Mucosa of stomach (tissue), 1 donor: Measurements from ENCODE around the gene CYLD.

ENCODE experiments used
- H3K27me3 ChIP-seq: one replicate; pipeline ENCODE4 v1.7.0; 2013; ENCODE audit warnings: mild to moderate bottlenecking, low read length; ENCODE audit not compliant: control insufficient read depth, insufficient read depth
- H3K36me3 ChIP-seq: one replicate; pipeline ENCODE4 v1.7.0; 2013; ENCODE audit warnings: low read length; ENCODE audit not compliant: control insufficient read depth, insufficient read depth
- H3K4me1 ChIP-seq: one replicate; pipeline ENCODE4 v1.7.0; 2013; ENCODE audit warnings: mild to moderate bottlenecking, low read length; ENCODE audit not compliant: control insufficient read depth, insufficient read depth
- H3K4me3 ChIP-seq: one replicate; pipeline ENCODE4 v1.7.0; 2013; ENCODE audit warnings: low read length
- H3K9ac ChIP-seq: one replicate; pipeline ENCODE4 v1.7.0; 2013; ENCODE audit warnings: mild to moderate bottlenecking, low read length, moderate library complexity
- H3K9me3 ChIP-seq: one replicate; pipeline ENCODE4 v1.7.0; 2013; ENCODE audit warnings: mild to moderate bottlenecking, low read length, moderate library complexity; ENCODE audit not compliant: control insufficient read depth
- donor health status: Pancreatic carcinoma.

Gene CYLD

DNA sequence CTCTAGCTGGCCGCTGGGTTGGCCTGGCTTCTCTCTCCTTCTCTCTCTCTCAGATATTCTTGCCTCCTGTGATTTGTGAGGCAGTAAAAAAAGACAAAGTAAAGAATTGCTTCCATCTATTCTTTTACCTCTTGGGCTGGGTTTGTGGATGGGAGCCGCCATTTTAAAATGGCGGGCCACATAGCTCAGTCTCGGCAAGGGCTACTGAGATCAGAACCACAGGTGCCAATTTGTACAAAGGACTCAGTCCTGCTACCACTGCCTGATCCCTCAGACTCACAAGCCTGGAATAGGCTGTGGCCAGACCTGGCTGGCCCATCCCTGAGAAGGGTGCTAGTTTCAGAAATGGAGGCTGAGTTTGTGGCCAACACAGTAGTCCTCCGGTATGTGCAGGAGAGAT, 24.4 kb upstream of the CYLD start:
- Histone ChIP-seq H3K4me3 (no peak overlapping the region), H3K9me3 (no peaks in the 10 kb centered on the region), H3K9ac (no peak overlapping the region), H3K27me3 (no peaks in the 10 kb centered on the region), H3K4me1 (peaks cover 19% of the 10 kb centered on the region), H3K36me3 (no peaks in the 10 kb centered on the region)

DNA sequence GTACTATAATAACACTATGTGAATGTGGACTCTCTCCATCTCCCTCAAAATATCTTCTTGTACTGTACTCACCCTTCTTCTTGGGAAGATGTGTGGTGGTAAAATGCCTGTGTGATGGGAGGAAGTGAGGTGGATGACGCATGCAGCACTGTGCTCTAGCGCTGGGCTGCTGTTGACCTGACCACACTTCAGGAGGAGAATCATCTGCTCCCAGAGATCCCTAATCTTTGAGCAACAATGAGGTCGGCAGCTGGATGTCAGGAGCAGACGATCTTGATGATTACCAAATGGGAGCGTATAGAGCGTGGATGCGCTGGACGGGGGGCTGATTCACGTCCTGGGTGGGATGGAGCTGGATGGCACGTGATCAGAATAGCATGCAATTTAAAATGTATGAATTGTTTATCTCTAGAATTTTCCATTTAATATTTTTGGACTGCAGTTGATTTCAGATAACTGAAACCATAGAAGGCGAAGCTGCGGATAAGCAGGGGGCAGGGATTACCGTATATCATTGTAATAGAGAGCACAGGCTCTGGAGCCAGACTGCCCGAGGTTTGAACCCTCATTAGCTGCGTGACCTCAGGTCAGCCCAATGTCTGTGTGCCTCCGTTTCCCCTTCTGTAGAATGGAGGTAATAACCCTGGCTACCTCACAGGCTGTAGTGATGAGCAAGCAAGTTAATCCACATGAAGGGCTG, 23.7 kb upstream of the CYLD start:
- Histone ChIP-seq H3K36me3 (no peaks in the 10 kb centered on the region), H3K4me3 (no peak overlapping the region), H3K9me3 (no peaks in the 10 kb centered on the region), H3K9ac (no peak overlapping the region), H3K27me3 (no peaks in the 10 kb centered on the region), H3K4me1 (peaks cover 19% of the 10 kb centered on the region)

DNA sequence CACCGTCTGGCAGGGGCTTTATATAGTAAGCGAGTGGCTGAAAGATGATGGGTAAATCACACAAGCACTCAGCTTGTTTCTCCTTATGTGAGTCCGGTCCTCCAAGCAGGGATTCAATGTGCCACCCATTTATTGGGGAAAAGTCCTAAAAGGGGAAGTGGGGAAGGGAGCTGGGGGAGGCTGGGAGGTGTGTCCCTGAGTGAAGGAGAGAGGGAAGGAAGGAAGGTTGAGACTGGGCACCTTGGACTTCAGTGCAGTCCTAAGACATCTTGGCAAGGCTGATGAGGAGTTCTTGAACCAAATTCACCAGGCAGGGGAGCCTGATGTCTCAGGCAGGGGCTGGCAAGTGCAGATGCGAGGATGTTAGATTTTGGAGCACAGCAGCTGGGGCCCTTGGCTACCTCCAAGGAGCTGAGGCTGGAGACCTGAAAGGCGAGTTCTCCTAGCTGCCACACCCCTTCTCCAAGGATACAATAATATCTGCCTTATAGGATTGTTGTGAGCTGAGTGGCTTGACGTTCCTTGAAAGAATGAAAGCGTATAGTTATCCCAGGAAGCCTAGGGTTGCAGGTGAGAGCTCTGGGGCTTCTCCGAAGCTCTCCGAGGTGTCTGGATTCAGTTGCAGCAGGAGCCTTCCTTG, 23.0 kb upstream of the CYLD start:
- Histone ChIP-seq H3K4me3 (no peak overlapping the region), H3K36me3 (no peaks in the 10 kb centered on the region), H3K27me3 (no peaks in the 10 kb centered on the region), H3K9ac (peak overlapping the region; percentile 28), H3K4me1 (peaks cover 19% of the 10 kb centered on the region), H3K9me3 (no peaks in the 10 kb centered on the region)

DNA sequence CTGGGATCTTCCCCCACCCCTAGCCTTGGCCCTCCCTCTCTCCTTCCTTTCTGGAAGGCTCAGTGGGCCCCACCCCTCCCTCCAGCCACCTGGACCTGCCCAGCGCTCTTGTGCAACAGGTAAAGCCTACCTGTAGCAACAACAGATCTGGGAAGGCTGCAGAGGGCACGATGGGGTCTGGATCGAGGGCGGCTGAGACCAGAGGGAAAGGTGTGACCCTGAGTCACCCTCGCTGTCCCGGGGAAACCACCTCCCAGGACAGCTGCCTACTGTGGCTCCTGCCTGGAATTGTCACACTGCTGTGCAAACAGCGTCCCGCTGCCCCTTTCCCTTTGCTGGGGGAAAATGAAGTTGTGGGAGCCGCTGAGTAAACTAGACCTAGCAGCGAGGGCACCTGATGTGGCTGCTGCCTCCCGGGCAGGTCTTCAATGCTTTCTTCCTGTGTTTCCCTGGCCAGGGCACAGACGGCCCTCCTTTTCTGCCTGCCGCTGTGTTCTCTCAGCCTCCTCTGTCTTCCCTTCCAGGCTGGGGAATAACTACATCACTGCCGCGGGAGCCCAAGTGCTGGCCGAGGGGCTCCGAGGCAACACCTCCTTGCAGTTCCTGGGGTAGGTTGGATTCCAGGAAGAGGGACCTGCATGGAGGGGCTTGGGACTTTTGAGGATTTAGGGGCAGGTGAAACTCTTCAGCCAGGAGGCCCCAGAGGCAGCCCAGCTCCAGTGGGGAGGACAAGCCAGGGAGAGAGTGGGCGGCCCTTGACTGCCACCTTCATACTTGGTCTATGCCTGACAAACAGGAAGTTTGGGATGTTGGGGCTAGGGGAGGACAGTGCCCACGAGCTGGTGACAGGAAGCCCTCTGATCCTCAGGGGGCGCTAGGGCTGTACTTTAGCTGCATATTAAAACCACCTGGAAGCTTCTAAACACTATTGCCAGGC, 22.2 kb upstream of the CYLD start:
- Histone ChIP-seq H3K9ac (peak overlapping the region; percentile 28), H3K4me3 (no peak overlapping the region), H3K27me3 (no peaks in the 10 kb centered on the region), H3K9me3 (no peaks in the 10 kb centered on the region), H3K4me1 (peaks cover 19% of the 10 kb centered on the region), H3K36me3 (no peaks in the 10 kb centered on the region)

DNA sequence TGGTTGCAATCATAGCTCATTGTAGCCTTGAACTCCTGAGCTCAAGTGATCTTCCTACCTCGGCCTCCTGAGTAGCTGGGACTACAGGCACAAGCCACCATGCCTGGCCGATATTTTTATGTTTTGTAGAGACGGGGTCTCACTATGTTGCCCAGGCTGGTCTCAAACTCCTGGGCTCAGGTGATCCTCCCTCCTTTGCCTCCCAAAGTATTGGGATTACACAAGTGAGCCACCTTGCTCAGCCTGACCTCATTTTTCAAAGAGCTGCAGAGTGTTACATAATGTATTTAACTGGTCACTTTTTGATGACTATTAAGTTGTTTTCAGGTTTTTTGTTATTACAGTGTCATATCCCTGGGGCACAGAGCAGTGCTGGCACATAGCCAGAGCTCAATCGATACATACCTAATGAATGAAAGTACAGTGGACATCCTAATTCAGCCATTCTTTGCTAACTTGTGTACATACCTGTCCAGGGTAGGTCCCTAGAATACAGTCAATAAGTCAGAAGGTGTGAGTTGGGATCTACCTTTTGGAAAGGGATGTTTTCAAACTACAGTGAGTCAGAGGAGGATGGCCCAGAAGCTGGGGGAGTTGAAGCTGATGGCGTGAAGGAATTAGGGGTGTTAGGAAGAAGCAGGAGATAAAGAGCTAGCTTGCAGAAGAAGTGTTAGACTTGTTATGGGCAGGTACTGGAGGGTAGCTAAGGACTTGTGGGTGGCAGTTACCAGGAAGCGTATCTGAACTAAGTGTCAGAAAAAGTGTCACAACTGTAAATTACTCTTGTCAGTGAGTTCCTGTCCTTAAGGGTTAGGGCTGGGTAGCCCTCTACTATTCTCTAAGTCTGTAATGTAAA, 20.1 kb upstream of the CYLD start:
- Histone ChIP-seq H3K9ac (no peak overlapping the region), H3K9me3 (no peaks in the 10 kb centered on the region), H3K4me1 (peaks cover 19% of the 10 kb centered on the region), H3K36me3 (no peaks in the 10 kb centered on the region), H3K4me3 (no peak overlapping the region), H3K27me3 (no peaks in the 10 kb centered on the region)

DNA sequence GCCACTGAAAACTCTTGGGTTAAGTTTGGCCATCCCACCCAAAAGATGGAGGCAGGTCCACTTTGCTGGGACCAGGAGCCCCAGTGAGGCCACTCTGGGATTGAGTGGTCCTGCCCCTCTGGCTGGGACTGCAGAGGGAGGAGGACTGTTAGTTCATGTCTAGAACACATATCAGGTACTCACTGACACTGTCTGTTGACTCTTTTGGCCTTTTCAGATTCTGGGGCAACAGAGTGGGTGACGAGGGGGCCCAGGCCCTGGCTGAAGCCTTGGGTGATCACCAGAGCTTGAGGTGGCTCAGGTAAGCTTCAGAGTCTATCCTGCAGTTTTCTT, 19.5 kb upstream of the CYLD start:
- Histone ChIP-seq H3K27me3 (no peaks in the 10 kb centered on the region), H3K9me3 (no peaks in the 10 kb centered on the region), H3K9ac (no peak overlapping the region), H3K4me3 (no peak overlapping the region), H3K36me3 (no peaks in the 10 kb centered on the region), H3K4me1 (peaks cover 19% of the 10 kb centered on the region)

DNA sequence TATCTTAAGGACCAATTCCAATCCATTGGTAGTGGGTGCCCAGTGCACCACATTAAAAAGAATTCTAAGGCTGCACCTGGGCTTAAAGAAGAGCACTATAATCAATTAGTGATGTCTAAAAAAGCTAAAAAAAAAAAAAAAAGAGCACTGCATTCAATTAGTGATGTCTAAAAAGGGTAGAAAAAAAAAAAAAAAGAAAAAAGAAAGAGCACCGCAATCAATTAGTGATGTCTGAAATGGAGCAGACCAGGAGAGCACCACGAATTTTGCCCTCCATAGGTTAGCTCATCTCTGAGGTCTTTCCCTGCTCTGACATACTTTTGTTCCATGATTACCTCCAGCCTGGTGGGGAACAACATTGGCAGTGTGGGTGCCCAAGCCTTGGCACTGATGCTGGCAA, 18.9 kb upstream of the CYLD start:
- H3K4me3 ChIP-seq, result no peak overlapping the region
- peaks cover 19% of the 10 kb centered on the region for H3K4me1 ChIP-seq
- H3K36me3 ChIP-seq, result no peaks in the 10 kb centered on the region
- H3K27me3 ChIP-seq, result no peaks in the 10 kb centered on the region
- no peaks in the 10 kb centered on the region for H3K9me3 ChIP-seq
- no peak overlapping the region for H3K9ac ChIP-seq

DNA sequence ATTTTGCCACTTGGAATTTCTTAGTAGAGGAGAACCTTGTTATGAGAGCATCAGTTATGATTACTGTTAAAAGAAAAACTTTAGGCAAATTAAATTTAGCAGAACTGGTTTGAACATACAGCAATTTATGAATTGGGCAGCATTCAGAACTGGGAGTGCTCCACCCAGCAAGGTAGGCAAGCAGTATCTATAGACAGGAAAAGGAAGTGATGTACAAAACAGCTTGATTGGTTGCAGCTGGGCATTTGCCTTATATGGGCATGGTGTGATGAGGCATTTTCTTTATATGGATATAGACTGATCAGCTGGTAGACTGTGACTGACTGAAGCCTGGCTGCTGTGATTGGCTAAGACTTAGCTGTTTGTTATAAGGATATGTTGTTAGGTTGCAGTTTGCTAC, 17.6 kb upstream of the CYLD start:
- no peaks in the 10 kb centered on the region for H3K9me3 ChIP-seq
- H3K27me3 ChIP-seq, result no peaks in the 10 kb centered on the region
- H3K36me3 ChIP-seq, result no peaks in the 10 kb centered on the region
- no peak overlapping the region for H3K4me3 ChIP-seq
- no peak overlapping the region for H3K9ac ChIP-seq
- H3K4me1 ChIP-seq, result peaks cover 11% of the 10 kb centered on the region

DNA sequence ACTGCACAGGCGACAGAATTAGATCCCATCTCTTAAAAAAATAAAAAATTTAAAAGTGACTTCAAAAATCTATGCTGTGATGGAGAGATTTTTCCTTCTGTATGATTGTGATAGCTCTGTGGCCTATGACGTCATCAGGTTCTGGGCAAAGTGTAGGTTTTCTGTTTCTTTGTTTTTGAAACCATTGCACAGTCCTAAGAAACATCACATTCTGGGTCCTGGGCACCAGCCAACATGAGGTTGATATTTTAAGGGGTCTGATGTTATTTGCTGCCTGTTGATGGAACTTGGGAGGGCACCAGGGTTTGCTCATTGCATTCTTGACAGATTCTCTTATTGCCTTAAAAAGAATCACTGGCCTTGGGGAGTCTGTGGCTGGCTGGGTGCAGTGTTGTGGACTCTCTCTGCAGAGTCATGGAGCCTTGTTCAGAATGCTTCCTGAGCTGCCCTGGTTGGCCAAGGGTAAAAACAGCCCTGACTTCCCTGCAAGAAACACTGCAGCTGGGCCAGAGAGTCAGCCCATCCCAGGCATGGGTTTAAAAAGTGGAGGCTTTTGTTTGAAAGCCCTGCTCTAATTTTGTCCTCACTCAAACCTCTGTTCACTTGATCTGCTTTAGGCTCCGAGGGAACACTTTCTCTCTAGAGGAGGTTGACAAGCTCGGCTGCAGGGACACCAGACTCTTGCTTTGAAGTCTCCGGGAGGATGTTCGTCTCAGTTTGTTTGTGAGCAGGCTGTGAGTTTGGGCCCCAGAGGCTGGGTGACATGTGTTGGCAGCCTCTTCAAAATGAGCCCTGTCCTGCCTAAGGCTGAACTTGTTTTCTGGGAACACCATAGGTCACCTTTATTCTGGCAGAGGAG, 10.5 kb upstream of the CYLD start:
- Histone ChIP-seq H3K9ac (no peak overlapping the region), H3K9me3 (no peaks in the 10 kb centered on the region), H3K27me3 (no peaks in the 10 kb centered on the region), H3K36me3 (no peaks in the 10 kb centered on the region), H3K4me1 (no peaks in the 10 kb centered on the region), H3K4me3 (no peak overlapping the region)

DNA sequence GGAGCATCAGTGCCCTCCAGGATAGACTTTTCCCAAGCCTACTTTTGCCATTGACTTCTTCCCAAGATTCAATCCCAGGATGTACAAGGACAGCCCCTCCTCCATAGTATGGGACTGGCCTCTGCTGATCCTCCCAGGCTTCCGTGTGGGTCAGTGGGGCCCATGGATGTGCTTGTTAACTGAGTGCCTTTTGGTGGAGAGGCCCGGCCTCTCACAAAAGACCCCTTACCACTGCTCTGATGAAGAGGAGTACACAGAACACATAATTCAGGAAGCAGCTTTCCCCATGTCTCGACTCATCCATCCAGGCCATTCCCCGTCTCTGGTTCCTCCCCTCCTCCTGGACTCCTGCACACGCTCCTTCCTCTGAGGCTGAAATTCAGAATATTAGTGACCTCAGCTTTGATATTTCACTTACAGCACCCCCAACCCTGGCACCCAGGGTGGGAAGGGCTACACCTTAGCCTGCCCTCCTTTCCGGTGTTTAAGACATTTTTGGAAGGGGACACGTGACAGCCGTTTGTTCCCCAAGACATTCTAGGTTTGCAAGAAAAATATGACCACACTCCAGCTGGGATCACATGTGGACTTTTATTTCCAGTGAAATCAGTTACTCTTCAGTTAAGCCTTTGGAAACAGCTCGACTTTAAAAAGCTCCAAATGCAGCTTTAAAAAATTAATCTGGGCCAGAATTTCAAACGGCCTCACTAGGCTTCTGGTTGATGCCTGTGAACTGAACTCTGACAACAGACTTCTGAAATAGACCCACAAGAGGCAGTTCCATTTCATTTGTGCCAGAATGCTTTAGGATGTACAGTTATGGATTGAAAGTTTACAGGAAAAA, 9.7 kb upstream of the CYLD start:
- no peak overlapping the region for H3K9ac ChIP-seq
- no peaks in the 10 kb centered on the region for H3K27me3 ChIP-seq
- no peaks in the 10 kb centered on the region for H3K4me1 ChIP-seq
- no peaks in the 10 kb centered on the region for H3K9me3 ChIP-seq
- no peaks in the 10 kb centered on the region for H3K36me3 ChIP-seq
- no peak overlapping the region for H3K4me3 ChIP-seq
